Ammon's horn (tissue), 1 donor: ENCODE measurements around the gene RTN1.

Experiments
- DNase-seq: peaks from one replicate; pipeline ENCODE4 v3.0.0-alpha.2; 2016; ENCODE audit warnings: low spot score

RTN1 gene

GRCh38 chr14:59849411-59850130 lies 21.0 kb downstream of the RTN1 start:
- no peak for DNase-seq

GRCh38 chr14:59848671-59849070 lies 21.9 kb downstream of the RTN1 start:
- no peak for DNase-seq

GRCh38 chr14:59847711-59848110 lies 22.9 kb downstream of the RTN1 start:
- DNase-seq, result no peak

GRCh38 chr14:59846595-59846994 lies 24.0 kb downstream of the RTN1 start:
- no peak for DNase-seq

GRCh38 chr14:59845245-59845644 lies 25.3 kb downstream of the RTN1 start:
- no peak for DNase-seq

GRCh38 chr14:59844186-59844812 lies 26.3 kb downstream of the RTN1 start:
- DNase-seq, result no peak

GRCh38 chr14:59836116-59836515 lies 34.5 kb downstream of the RTN1 start:
- DNase-seq, result no peak

GRCh38 chr14:59832653-59833294 lies 37.8 kb downstream of the RTN1 start:
- DNase-seq, result no peak

- DNase-seq, result no peak
Measured at GRCh38 chr14:59831121-59831730, 39.4 kb downstream of the RTN1 start.

GRCh38 chr14:59830338-59830734 lies 40.2 kb downstream of the RTN1 start:
- no peak for DNase-seq

GRCh38 chr14:59829469-59830337 lies 40.9 kb downstream of the RTN1 start:
- DNase-seq, result no peak

GRCh38 chr14:59828276-59828675 lies 42.3 kb downstream of the RTN1 start:
- no peak for DNase-seq

- DNase-seq, result peak; percentile 12
Measured at GRCh38 chr14:59827401-59827800, 43.2 kb downstream of the RTN1 start.

GRCh38 chr14:59826150-59826549 lies 44.4 kb downstream of the RTN1 start:
- no peak for DNase-seq

GRCh38 chr14:59823179-59823578 lies 47.4 kb downstream of the RTN1 start:
- no peak for DNase-seq

- no peak for DNase-seq
Measured at GRCh38 chr14:59819446-59820088, 51.0 kb downstream of the RTN1 start.

- no peak for DNase-seq
Measured at GRCh38 chr14:59816941-59817340, 53.6 kb downstream of the RTN1 start.

GRCh38 chr14:59814988-59815387 lies 55.6 kb downstream of the RTN1 start:
- DNase-seq, result no peak

GRCh38 chr14:59811815-59812214 lies 58.8 kb downstream of the RTN1 start:
- DNase-seq, result no peak

GRCh38 chr14:59811073-59811472 lies 59.5 kb downstream of the RTN1 start:
- no peak for DNase-seq

GRCh38 chr14:59803052-59803540 lies 67.5 kb downstream of the RTN1 start:
- no peak for DNase-seq
